CD4-positive, alpha-beta T cell treated with Interleukin-15 for 4 hours (primary cell): Measurements from ENCODE around the gene FILIP1L.

Source experiments
- DNase-seq: peaks from one replicate; pipeline ENCODE4 v3.0.0-alpha.2; 2020; ENCODE audit warnings: low spot score

Gene FILIP1L

DNA sequence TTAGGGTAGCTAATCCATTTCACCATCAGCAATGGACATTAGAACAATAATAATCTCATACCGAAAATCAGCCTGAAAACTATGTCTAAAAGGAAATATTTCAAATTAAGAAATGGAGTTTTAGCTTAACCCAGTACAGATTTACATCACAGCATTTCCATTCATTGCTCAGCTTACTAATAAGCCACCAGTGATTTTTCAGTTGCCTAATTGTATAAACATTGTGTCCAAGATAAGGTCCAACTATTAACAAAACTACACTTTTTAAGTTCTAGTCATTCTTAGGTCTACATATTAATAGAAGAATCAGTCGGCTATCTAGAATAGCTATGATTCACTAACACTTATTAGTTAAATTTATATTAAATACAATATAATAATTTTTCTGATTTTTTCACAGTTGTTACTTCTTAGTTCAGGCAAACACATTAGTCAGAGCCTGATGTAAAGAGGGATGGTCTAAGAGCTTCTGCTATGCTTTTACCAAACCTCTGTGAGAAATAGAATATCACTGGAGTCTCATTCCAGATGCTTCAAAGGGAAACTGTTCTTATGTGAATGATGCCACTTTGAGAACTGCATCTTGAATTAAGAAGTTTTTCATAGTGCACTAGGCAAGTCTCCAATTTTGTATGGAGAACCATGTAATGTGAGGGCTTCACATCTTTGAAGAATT is 222.6 kb downstream of the FILIP1L start:
- no peak for DNase-seq

DNA sequence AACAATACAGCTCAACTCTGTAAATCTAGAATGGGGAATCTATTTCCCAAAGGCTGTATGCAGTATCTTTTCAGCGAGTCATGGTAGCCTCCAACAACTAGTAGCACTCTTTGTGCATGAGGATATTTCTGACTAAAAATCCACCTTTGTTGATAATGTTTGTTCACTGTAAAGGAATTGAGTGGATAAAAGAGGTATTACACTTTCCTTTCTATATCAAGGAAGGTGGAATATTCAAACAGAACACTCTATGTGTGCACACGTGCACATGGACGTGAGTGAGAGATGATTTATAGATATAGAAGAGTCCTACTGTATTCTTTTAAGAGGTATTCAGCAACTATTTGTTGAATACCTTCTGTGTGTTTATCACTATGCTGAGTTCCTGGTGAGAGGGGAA is 228.4 kb downstream of the FILIP1L start:
- DNase-seq: no peak

DNA sequence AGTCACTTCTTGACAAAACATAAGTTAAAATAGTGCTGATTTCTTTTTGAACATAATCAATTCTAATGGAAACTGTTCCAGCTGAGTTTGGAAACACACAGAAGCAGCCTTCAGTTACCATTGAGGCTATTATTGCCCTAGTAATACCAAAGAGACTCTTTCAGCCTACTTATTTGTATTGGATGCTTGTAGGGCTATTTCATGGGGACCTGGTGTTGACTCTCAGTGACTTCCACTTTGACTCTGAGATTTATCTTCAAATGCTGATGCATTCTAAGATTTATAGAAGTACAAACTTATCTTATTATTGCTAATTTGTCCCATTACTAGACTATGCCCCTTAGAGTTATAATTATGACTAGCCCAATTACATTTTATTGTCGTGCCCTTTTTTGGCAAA is 229.2 kb downstream of the FILIP1L start:
- no peak for DNase-seq

DNA sequence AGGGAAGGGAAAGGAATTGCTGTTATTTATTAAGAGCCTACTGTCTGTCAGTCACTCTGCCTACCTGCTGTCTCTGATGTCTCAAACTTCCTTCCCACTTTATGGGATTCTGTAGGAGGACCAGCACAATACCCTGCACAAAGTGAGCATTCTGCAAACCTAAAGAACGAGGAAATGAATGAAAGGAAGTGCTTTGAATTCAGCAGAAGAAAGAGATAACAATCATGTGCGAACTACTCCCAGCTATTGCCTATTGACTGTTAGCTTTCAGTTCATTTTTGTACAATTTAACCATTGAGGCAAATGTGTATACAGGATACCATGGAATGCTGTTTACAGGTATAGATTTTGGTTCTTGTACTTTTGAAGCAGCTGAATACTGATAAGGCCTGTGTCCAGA is 229.8 kb downstream of the FILIP1L start:
- no peak for DNase-seq

DNA sequence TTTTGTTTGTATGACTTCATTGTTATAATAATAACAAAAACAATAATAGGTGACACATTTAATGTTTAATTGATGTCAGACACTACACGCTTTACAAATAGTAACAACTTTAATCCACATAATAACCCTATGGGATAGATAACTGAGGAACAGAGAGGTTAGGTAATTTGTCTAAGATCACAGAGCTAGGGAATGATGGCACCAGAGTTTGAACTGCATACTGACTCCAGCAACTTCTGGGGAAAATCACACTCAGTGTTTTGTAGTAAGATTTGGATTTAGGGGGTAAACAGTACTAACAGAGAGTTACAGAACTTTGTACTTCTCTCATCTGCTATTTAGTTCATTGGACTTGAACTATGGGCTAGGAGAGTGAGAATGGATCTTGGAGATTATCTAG is 230.6 kb downstream of the FILIP1L start:
- no peak for DNase-seq

DNA sequence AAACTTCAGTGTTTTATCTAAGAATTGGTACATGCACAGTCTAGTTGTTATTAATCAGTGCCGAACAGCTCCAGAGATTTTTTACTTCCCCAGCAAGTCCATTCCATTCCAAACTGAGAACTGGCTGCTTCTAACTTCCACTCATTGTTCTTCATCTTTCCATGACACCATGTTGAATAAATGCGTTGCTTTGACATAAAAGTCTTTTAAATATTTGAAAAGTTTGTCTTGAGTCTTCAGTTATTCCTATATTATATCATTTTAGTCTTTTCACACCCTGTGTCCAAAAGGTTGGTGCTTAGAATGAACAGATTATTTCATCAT is 231.2 kb downstream of the FILIP1L start:
- no peak for DNase-seq

DNA sequence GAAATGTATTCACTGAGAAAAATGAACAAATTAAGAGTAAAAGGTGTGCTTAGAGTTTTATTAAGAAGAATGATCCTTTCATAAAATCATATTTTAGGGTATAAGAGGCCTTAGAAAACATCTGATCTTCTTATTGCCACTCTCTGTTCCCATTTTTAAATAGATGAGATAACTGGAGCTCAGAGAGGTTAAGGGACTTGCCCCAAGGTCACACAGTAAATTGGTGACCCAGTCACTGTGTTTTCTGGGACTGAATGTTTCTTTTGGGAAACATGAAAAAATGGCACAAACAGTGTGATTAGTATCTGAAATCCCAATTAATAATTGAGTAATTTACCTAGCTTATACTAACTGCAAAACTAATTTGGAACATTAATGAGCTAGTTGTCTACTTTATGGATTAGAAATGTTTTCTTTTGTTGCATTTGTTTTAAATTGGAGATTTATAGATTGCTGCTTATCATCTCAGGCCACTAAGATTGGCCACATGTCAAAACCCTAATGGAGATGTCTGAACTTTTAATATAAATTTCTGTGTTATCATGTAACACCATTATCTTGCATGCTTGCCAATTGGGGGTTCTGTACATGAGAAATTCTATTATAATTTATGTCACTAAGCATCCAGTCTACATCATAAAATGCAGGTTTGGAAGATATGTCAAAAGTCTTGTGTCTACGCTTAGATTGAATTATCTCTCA is 231.7 kb downstream of the FILIP1L start:
- DNase-seq: no peak

DNA sequence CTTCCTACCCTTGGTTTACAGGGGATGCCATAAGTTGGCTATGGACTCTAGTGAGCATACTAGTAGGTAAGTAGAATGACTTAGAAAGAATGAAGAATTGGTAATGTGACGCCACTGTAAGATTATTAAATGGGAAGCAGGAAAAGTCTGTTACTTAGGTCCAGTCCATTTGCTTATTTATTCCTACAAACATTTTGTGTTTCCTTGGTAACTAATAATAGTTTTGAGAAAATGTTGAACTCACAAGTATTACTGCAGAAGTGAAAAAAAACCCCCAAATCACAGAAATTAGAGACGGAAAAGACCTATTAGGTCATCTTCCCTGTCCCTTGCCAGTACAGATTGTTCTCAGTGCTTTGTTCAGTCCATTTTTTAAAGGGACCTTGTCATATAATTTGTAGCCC is 233.2 kb downstream of the FILIP1L start:
- DNase-seq: no peak

DNA sequence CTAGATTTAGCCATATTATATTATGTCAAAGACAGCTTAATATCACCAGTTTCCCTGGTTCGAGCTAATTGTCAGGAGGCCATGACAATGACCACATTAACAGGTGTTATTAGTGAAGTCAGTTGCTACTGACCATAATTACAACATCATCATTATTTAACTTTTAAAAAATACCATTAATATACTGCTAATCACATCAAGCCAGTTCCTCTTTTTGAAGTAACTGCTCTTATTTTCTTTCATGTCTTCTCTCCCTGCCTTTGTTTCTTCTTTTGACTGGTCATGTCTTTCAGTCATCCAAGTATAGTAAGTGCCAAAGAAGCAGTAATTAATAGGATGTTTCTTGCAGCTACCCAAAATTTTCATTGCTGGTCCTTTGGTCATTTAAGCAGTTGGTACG is 235.0 kb downstream of the FILIP1L start:
- no peak for DNase-seq

DNA sequence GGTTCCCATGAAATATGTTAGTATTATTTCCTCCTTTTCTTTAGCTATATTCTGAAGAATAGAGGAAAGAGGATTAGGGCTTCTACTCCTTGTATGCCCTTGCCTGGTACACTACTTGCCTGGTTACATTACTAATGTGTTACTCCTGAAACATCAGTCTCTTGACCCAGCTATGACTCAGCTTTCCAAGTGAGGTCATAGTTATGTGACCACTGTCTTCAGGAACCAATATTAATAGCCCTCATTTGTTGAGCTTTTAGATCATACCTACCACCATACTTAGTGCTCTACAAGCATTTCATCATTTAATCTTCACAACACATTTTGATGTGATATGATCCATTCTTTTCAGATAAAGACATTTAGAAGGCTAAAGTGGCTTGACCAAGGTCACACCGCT is 236.3 kb downstream of the FILIP1L start:
- DNase-seq: no peak

DNA sequence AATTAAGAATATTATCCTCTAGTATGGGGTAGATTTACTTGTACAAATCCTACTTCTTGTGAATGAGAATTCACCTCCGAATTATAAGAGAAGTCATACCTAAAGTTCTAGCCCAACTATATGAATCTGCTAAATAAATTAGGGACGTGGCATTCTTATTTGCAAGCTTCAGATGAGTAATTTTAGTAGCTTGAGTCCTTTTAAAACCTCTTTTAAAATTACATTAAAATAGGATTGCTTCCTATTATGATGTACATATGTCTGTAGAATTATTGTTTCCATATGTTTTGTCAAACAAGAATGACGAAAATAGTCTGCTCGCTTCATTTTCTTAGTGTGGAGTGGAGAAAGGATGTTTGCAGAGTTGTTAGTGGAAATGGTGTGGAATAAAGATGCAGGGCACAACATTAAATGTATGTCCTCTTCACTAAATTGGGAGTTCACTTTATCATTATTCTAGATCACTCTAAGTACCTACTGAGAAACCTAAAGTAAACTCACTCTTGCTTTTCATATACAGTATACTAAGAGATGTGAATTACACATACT is 237.2 kb downstream of the FILIP1L start:
- no peak for DNase-seq

DNA sequence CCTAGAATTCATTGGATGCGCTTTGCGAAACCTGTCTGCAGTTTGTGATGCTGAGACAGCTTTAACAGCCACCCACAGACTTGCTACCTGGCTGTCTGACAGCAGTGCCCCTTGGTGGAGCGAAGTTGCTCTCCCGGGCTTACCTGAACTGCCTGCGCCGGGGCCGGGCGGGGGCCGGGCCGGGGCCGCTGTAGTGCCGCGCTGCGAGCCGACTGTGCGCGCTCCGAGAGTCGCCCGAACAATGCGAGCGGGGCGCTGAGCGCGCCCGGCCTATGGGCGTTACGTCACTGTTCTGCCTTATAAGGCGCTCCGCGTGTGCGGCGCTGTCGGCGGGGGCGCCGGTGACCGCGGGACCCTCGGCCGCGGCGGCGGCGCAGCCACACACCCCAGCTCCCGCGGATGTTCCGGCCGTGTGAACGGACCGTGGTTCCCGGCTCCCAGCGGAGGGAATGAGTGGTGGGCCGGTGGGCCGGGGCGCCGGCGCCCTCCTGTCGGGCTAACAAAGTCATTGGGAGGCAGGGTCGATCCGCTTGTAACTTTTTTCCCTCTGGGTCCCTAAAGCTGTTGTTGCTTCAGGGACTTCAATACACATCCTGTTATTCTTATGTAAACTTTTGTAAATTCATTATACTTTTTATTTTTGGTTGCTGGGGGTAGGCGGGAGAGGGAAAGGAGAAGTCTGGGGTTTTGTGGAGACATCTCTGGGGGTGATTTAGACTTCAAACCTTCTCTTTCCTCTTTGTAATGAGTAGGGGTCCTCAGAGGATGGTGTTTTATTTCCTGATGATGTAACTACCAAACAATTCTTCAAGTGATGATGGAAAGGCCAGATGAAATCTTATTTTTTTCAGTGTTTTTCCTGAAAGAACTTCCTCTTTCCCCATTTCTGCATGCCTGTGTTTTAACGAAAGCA is 238.1 kb downstream of the FILIP1L start:
- peak; percentile 52 for DNase-seq

DNA sequence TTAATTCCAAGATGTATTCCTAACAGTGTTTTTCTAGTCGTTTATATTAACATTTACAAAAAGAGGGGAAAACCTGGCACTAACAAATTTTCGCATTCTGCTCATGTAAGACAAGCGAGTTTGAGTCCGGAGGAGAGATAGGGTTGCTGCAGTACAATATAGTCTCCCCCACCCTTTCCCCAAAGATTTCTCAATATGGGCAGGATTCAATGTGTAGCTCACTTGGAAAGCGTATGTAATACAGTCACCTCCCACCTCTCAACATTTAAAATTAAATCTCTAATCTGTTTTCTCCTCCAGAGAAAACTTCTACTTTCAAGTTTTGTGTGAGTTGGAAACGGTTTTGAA is 238.7 kb downstream of the FILIP1L start:
- no peak for DNase-seq

DNA sequence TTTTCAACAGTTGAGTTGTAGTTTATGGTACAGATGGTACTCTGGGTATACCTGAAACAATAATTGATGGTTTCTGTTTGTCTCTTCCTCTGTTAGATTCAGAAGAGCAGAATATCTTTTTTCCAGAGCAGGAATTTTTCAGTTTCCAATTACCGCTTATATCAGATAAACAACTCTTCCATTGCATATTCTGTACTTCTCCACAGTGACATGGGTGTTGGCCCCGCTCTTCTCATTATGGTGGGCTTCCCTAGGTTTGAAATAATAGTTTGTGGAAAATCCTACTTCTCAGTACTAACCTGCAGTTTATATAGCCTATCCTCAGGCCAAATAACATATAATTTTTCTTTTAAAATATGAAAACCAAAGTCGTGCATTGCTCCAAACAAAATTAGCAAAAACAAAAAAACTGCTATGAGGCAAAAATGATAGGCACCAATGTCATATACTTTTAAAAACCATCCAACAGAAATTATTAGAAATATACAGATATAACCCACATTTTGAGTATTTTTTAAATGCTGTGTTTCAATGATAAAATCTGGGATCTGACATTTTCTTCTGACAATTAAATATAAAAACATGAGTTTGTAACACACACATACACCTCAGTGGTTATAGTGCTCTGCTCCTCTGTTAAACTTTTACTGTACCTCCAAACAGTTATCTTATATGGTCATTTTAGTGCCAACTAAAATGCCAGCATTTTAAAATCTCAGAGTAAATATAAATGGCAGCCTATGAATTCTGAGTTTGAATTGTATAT is 239.9 kb downstream of the FILIP1L start:
- no peak for DNase-seq

DNA sequence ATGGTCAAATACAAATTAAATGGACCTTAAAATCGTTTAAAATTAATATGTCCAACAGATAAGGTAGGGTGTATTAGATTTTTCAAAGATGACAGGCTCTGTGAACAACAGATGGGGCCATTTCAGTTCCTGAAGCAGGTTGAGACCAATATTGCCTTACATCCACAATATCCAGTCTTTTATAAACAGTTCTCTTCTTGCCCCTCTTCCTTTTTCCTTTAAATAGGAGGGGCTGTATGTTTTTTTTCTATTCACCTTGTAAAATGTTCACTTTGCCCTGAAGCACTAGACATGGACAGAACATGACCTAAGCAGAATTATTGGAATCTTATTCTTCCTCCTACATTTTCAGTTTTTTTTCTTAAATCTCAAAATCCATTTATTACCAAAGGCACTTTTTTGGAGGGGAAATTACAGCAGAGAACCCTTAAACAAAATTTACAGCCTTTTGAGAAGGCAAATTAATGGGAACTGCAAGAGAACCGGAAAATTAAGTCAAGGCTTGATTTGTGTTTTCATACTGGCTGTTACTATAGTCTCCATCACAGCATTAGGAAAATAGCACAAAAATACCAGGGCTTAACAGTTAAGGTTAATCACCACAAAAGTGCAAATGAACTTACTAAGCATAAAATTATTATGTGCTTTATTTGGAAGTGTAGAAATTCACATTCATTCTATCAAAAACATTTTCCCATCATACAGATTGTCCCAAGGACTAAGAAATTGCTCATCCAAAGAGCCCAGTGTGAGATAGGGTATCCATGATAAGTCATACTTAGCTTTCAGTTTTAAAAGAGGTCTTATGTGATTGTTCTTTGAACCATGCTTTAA is 240.8 kb downstream of the FILIP1L start:
- no peak for DNase-seq

DNA sequence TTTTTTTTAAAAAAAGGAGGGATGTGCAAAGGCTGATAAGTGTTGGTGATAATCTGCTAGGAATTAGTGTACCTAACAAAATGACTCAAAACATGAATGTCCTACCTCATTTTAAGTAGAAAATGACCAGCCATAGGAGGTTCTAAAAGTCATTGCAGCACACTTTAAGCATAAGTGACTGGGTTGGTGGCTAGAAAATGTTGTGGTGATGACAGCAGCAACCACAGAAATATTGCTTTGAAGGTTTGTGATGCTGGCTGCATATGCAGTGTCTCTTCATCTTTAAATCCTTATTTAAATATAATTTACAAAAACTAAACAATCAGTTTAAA is 241.4 kb downstream of the FILIP1L start:
- no peak for DNase-seq

DNA sequence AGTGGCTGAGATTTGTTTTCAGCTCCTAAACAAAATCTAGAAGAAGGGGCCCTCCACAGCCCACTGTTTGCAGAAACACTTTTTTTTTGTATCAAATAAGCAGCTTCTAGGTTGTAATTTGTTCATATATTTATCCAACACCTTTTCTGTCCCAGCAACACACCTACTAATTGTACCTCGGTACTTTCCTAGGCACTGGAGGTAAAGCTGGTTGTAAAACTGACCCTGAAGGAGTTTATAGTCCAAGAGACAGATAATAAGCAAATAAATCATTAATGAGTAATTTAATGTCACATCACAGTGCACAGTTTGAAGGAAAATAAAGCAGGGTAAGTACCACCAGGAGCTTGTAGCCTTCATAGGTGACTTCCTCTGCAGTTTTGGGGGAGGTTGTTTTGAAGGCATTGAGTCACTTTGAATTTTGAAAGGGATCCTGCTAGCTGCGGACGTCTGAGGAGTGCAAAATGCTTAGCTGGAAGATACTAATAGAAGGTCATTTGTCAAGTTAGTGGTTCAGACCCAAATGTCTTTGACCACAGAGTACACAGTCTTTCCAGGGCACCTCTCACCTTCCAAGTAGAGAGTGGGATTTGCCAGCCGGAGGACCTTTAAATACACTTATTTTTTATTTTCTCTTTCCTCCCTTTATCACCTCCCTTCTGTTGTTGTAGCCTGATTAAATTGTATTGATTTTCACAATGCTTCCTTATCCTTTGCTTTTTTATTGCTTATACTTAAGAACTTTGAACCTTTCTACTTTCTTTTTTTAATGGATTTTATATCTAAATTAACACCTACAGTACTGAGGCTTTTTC is 242.9 kb downstream of the FILIP1L start:
- DNase-seq: no peak

DNA sequence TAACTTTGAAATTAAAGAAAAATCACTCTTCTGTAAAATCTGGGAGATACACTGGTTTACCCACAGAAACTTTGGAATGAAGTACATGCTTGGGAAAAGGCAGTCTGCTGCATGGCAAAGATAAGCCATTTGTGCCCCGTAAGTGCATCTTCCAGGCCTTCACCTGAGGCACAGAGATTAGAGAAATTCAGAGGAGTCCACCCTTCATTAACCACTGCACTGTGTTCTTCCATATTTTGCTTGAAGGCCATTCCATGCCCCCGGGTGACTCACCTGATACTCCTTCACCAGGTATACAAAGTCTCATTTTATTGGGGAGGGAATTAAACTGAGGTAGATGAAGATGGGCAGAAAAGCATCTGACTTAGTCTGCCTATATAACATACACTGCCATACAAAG is 243.6 kb downstream of the FILIP1L start:
- no peak for DNase-seq

DNA sequence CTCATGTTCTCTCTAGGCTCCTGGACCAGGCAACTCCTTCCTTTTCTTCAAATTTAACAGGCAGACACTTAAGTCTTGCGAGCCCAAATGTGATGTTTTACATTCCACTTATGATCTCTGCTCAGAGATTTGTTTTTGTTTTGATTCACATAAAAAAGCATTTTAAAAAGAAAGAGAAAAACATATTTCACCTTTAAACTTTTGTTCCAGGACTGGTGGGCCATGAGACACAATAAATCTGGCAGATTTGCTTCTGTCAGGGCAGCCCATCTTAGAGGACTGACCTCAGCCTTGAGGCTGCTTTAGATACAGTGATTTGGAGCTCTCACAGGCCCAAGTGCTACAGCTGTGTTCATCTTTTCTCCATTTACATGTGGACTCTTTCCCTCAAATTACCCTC is 244.7 kb downstream of the FILIP1L start:
- DNase-seq: no peak

DNA sequence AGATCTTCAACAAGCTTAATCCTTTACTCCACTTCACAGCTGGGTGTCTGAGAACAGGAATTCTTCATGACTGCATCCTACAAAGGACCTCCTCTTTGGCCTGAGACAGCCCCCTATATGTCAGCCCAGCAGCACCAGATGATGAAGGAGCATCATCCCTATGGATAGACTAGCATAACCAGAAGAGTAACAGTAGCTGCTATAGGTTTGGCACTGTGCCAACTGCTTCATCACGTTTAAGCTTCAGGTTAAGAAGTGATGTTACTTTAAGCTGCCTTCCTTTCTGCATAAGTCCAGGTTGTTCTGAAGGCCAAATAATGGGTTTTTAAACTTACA is 246.0 kb downstream of the FILIP1L start:
- no peak for DNase-seq
